ENCODE data around the gene ZNF280D. TPM values are rescaled to one million over a fixed set of nuclear protein-coding genes. Genes with fewer than 3 reads are reported as not detected.

ZNF280D gene
- total and polyA plus RNA-seq, 2 donors (not counting 1 experiment from before 2014, with no cell fraction given): 11.9 to 37.7 TPM

DNA sequence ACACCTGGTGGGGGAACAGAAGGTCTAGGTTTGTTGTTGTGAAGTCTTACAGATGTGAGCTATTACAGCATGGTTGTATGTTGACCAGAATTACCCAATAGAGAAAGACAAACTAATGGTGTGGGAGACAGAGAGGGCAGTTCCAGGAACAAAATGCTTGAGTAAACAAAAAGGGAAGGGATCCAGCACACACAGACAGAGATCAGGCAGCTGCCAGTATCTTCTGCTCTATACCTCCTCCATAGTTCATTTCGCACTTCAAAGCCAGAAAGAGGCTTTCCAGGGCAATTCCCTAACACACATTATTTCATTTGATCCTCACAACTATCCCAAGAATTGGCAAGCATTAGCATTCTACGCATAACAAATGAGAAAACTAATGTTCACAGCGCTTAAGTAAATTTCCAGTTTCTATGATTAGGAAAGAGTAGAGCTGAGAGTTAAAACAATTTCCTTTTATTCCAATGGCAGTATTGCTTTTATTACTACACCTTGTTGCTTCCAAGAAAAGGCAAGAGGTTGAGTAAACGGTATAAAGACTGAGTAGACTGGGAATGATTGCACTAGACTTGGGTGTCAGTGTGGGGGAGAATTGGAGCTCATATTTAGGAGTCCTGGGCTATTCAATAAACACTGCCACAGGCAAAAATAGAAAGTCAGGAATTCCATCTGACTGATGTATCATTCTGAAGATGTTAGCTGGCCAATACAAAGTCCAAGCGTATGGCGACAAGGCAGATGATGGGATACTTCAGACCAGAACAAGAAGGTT, 39.7 kb upstream of the ZNF280D start:
- H3K4me2 ChIP-seq (ENCODE audit: extremely low read depth, insufficient read depth, low read length): peak overlapping the region; percentile 46
- no peak overlapping the region for H3K9ac ChIP-seq (ENCODE audit: insufficient read depth, low read length)
- H3K27ac ChIP-seq (ENCODE audit: insufficient read depth, low read length): no peak overlapping the region
- no peaks in the 10 kb centered on the region for H3K9me3 ChIP-seq (ENCODE audit: control insufficient read depth, insufficient read depth, low read depth, low read length)
- no peaks in the 10 kb centered on the region for H3K36me3 ChIP-seq (ENCODE audit: control insufficient read depth, insufficient read depth, low read length)
- H2AFZ ChIP-seq (ENCODE audit: low read length): no peak overlapping the region
- H3K4me1 ChIP-seq (ENCODE audit: control insufficient read depth, extremely low read depth, insufficient read depth, low read length): no peaks in the 10 kb centered on the region
- H3K27me3 ChIP-seq (ENCODE audit: control insufficient read depth, insufficient read depth, low read length): no peaks in the 10 kb centered on the region
- H3K79me2 ChIP-seq (ENCODE audit: control insufficient read depth, insufficient read depth, low read length): no peaks in the 10 kb centered on the region
- H3K4me3 ChIP-seq (replicated peaks in 1 of 4; ENCODE audit: control extremely low read depth in 1 of 4, insufficient read depth in 1 of 4, low read depth in 3 of 4, low read length in 4 of 4): no peak overlapping the region
- no peaks in the 10 kb centered on the region for H4K20me1 ChIP-seq (ENCODE audit: control insufficient read depth, extremely low read depth, insufficient read depth, low read length)
- TF ChIP-seq, protein P1, sequence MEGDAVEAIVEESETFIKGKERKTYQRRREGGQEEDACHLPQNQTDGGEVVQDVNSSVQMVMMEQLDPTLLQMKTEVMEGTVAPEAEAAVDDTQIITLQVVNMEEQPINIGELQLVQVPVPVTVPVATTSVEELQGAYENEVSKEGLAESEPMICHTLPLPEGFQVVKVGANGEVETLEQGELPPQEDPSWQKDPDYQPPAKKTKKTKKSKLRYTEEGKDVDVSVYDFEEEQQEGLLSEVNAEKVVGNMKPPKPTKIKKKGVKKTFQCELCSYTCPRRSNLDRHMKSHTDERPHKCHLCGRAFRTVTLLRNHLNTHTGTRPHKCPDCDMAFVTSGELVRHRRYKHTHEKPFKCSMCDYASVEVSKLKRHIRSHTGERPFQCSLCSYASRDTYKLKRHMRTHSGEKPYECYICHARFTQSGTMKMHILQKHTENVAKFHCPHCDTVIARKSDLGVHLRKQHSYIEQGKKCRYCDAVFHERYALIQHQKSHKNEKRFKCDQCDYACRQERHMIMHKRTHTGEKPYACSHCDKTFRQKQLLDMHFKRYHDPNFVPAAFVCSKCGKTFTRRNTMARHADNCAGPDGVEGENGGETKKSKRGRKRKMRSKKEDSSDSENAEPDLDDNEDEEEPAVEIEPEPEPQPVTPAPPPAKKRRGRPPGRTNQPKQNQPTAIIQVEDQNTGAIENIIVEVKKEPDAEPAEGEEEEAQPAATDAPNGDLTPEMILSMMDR (conservative IDR thresholded peaks at IDR 0.05 in 1 of 2, IDR thresholded peaks at IDR 0.05 in 1 of 2; ENCODE audit: low read depth in 1 of 2, low read length in 2 of 2): no peak
- no peak for TF ChIP-seq EZH2 (IDR thresholded peaks at IDR 0.05; ENCODE audit: low read length, missing control alignments)
- peak; percentile 58 to 67 for DNase-seq (ENCODE audit: low read depth in 2 of 2)

DNA sequence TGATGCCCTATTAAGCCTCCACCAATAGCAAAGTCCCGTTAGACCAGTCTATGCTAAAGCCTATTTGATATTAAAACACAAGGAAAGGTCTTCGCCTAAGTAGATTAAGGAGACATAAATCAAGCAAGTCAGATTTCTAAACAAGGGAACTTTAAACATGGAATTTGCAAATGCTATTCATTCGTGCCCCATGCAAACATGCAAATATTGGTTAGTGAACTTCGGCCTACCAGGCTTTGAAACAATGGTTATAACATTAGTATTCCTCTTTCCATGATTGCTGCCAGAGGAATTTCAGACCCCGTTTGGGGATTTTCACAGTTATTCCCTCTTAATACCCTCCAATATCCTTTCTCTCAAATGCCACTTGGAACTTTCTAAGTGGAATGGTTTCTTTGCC, 36.9 kb upstream of the ZNF280D start:
- Histone ChIP-seq H3K36me3 (ENCODE audit: control insufficient read depth, insufficient read depth, low read length) (no peaks in the 10 kb centered on the region), H3K4me1 (ENCODE audit: control insufficient read depth, extremely low read depth, insufficient read depth, low read length) (no peaks in the 10 kb centered on the region), H3K79me2 (ENCODE audit: control insufficient read depth, insufficient read depth, low read length) (no peaks in the 10 kb centered on the region), H3K4me3 (replicated peaks in 1 of 4; ENCODE audit: control extremely low read depth in 1 of 4, insufficient read depth in 1 of 4, low read depth in 3 of 4, low read length in 4 of 4) (no peak overlapping the region), H3K27me3 (ENCODE audit: control insufficient read depth, insufficient read depth, low read length) (no peaks in the 10 kb centered on the region), H3K27ac (ENCODE audit: insufficient read depth, low read length) (no peak overlapping the region), H2AFZ (ENCODE audit: low read length) (no peak overlapping the region), H3K4me2 (ENCODE audit: extremely low read depth, insufficient read depth, low read length) (no peak overlapping the region), H3K9me3 (ENCODE audit: control insufficient read depth, insufficient read depth, low read depth, low read length) (no peaks in the 10 kb centered on the region), H3K9ac (ENCODE audit: insufficient read depth, low read length) (no peak overlapping the region), H4K20me1 (ENCODE audit: control insufficient read depth, extremely low read depth, insufficient read depth, low read length) (no peaks in the 10 kb centered on the region)
- no peak for TF ChIP-seq EZH2 (IDR thresholded peaks at IDR 0.05; ENCODE audit: low read length, missing control alignments)
- TF ChIP-seq, protein P1 (conservative IDR thresholded peaks at IDR 0.05 in 1 of 2, IDR thresholded peaks at IDR 0.05 in 1 of 2; ENCODE audit: low read depth in 1 of 2, low read length in 2 of 2): no peak
- no peak for DNase-seq (ENCODE audit: low read depth in 2 of 2)

DNA sequence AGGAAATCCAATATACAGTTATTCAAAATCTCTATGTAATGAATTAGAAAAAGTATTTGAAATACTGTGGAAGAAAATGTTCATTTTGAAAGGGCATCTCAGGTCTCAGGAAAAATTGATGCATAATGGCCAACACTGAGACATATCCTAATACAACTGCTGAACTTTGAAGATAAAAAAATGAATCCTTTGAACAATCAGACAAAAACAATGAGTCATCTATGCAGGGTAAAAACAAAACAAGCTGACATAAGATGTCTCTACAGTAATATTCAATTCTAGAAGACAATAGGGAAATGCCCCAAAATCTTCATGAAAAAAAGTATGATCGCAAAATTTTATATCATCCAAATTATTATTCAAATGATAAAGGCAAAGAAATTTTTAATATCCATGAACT, 34.0 kb upstream of the ZNF280D start:
- H3K4me1 ChIP-seq (ENCODE audit: control insufficient read depth, extremely low read depth, insufficient read depth, low read length): no peaks in the 10 kb centered on the region
- H3K79me2 ChIP-seq (ENCODE audit: control insufficient read depth, insufficient read depth, low read length): no peaks in the 10 kb centered on the region
- H4K20me1 ChIP-seq (ENCODE audit: control insufficient read depth, extremely low read depth, insufficient read depth, low read length): no peaks in the 10 kb centered on the region
- no peak overlapping the region for H3K27ac ChIP-seq (ENCODE audit: insufficient read depth, low read length)
- no peak overlapping the region for H3K4me3 ChIP-seq (replicated peaks in 1 of 4; ENCODE audit: control extremely low read depth in 1 of 4, insufficient read depth in 1 of 4, low read depth in 3 of 4, low read length in 4 of 4)
- no peaks in the 10 kb centered on the region for H3K9me3 ChIP-seq (ENCODE audit: control insufficient read depth, insufficient read depth, low read depth, low read length)
- H3K4me2 ChIP-seq (ENCODE audit: extremely low read depth, insufficient read depth, low read length): no peak overlapping the region
- DNase-seq (ENCODE audit: low read depth in 2 of 2): peak in 1 of 2 donors; percentile 21
- H3K36me3 ChIP-seq (ENCODE audit: control insufficient read depth, insufficient read depth, low read length): no peaks in the 10 kb centered on the region
- H2AFZ ChIP-seq (ENCODE audit: low read length): no peak overlapping the region
- no peak overlapping the region for H3K9ac ChIP-seq (ENCODE audit: insufficient read depth, low read length)
- no peak for TF ChIP-seq EZH2 (IDR thresholded peaks at IDR 0.05; ENCODE audit: low read length, missing control alignments)
- TF ChIP-seq, protein P1 (conservative IDR thresholded peaks at IDR 0.05 in 1 of 2, IDR thresholded peaks at IDR 0.05 in 1 of 2; ENCODE audit: low read depth in 1 of 2, low read length in 2 of 2): no peak
- H3K27me3 ChIP-seq (ENCODE audit: control insufficient read depth, insufficient read depth, low read length): no peaks in the 10 kb centered on the region
